Activated CD8-positive, alpha-beta T cell treated with anti-CD3 and anti-CD28 coated beads for 36 hours (primary cell): ENCODE results near the gene PDK1. TPM values are rescaled to one million over a fixed set of nuclear protein-coding genes. Genes with fewer than 3 reads are reported as not detected.
"Not testable (repeated sequence)": the region's sequence is repeated elsewhere in the genome, so short reads cannot be mapped to it uniquely, and the experiment has no call there.

Experiments used
- ATAC-seq: fragments of 200-7000 bp; cut with Tn5 transposase; one replicate; pipeline ENCODE4 v1.10.0; 2021; ENCODE audit warnings: mild to moderate bottlenecking, moderate library complexity
- CTCF ChIA-PET: fragments of 350-600 bp; sonication (Branson Sonifier 250); formaldehyde crosslinking; loops from one replicate; lab custom pipeline; 2021; ENCODE audit warnings: antibody characterized with exemption; lab: Charles Lee
- POLR2A ChIA-PET: fragments of 350-600 bp; sonication (Branson Sonifier 250); formaldehyde crosslinking; loops from one replicate; lab custom pipeline; 2021; ENCODE audit warnings: antibody characterized with exemption; lab: Charles Lee
- DNase-seq: peaks from one replicate; pipeline ENCODE4 v3.0.0-alpha.2; 2020
- H3K27ac Mint-ChIP-seq: one replicate; pipeline ENCODE4 v1.8.0; 2021; ENCODE audit warnings: mild to moderate bottlenecking, mixed read lengths
- H3K27me3 Mint-ChIP-seq: one replicate; pipeline ENCODE4 v1.8.0; 2021; ENCODE audit warnings: mixed read lengths
- H3K36me3 Mint-ChIP-seq: one replicate; pipeline ENCODE4 v1.8.0; 2021; ENCODE audit warnings: low read depth, mixed read lengths
- H3K4me1 Mint-ChIP-seq: one replicate; pipeline ENCODE4 v1.8.0; 2021; ENCODE audit warnings: low read depth, mixed read lengths
- H3K4me3 Mint-ChIP-seq: one replicate; pipeline ENCODE4 v1.8.0; 2021; ENCODE audit warnings: mild to moderate bottlenecking, moderate library complexity, mixed read lengths
- H3K9me3 Mint-ChIP-seq: one replicate; pipeline ENCODE4 v1.8.0; 2021; ENCODE audit warnings: mixed read lengths
- intact Hi-C: fragments of 100-400 bp; cut with micrococcal nuclease; formaldehyde crosslinking; loops from one replicate; pipeline ENCODE4 v1.10.0; 2022
- total RNA-seq, 2 experiments: library from RNA; stranded (reverse); gene quantifications; one replicate each; pipeline ENCODE4 v1.2.3, GENCODE V29; 2021
- TF ChIP-seq, protein P1 (sequence below): fragments of 200-600 bp; IDR thresholded peaks from one replicate; pipeline ENCODE4 v1.8.0; 2022; ENCODE audit warnings: antibody characterized with exemption, mild to moderate bottlenecking

PDK1 gene
- total RNA-seq, 2 experiments from 2014 or later, result 65.8 to 70.7 TPM

DNA sequence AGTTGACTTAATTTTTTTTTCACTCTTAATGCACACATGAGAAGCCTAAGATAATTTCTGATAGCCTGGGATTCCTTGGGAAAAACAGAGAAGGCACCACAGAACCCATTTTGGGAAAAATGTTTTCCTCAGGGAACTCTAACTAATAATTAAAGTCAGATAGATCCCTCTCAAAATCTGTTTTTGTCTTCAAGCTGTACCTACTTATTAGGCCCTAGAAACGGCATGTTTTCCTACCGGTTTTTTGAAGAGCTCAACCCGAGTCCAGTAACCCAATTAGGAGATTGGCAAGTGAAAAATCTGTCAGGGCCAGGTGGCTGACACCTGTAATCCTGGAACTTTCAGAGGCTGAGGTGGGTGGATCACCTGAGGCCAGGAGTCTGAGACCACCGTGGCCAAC, 16.1 kb upstream of the PDK1 start:
- DNase-seq, result no peak
- intact Hi-C loops, result no loop called here
- peaks cover 2% of the 10 kb centered on the region for H3K4me1 Mint-ChIP-seq
- TF ChIP-seq, protein P1, sequence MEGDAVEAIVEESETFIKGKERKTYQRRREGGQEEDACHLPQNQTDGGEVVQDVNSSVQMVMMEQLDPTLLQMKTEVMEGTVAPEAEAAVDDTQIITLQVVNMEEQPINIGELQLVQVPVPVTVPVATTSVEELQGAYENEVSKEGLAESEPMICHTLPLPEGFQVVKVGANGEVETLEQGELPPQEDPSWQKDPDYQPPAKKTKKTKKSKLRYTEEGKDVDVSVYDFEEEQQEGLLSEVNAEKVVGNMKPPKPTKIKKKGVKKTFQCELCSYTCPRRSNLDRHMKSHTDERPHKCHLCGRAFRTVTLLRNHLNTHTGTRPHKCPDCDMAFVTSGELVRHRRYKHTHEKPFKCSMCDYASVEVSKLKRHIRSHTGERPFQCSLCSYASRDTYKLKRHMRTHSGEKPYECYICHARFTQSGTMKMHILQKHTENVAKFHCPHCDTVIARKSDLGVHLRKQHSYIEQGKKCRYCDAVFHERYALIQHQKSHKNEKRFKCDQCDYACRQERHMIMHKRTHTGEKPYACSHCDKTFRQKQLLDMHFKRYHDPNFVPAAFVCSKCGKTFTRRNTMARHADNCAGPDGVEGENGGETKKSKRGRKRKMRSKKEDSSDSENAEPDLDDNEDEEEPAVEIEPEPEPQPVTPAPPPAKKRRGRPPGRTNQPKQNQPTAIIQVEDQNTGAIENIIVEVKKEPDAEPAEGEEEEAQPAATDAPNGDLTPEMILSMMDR, result no peak
- no peak for ATAC-seq
- ChIA-PET CTCF (interaction anchor here (0.9 kb wide), 1 partner anchor 392 kb away, joined by 3 read pairs; no protein-coding TSS in a partner anchor), POLR2A (interaction anchor here (1.0 to 1.6 kb wide), 3 partner anchors 13 to 122 kb away, joined by 3 to 5 read pairs (median 3); no protein-coding TSS in a partner anchor)
- peaks cover 43% of the 10 kb centered on the region for H3K36me3 Mint-ChIP-seq
- H3K27me3 Mint-ChIP-seq, result no peaks in the 10 kb centered on the region
- peaks cover 34% of the 10 kb centered on the region for H3K9me3 Mint-ChIP-seq
- H3K4me3 Mint-ChIP-seq, result no peak overlapping the region
- no peak overlapping the region for H3K27ac Mint-ChIP-seq

DNA sequence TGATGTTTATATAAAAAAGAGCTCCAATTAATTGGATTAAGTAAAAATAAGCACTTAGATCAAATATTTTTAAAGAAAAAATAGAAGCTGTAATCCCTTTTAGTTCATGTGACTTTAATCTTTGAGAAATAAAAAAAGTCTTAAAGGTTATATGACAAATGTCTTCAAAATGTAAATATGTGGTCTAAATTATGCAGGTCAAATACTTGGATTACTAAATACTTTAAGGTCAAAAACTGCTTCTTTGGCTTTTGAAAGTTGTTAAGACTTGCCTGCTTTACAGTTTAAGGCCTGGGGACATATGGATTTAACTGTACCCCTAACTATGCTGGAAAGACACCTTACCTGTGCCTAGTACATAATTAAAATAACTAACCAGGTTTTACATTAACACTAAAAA, 15.5 kb upstream of the PDK1 start:
- ChIA-PET CTCF (no interaction called here), POLR2A (interaction anchor here (1.2 to 1.6 kb wide), 2 partner anchors 12 to 14 kb away, joined by 3 to 5 read pairs; no protein-coding TSS in a partner anchor)
- H3K4me3 Mint-ChIP-seq, result no peak overlapping the region
- intact Hi-C loops, result no loop called here
- H3K4me1 Mint-ChIP-seq, result no peaks in the 10 kb centered on the region
- no peak overlapping the region for H3K27ac Mint-ChIP-seq
- H3K9me3 Mint-ChIP-seq, result peaks cover 30% of the 10 kb centered on the region
- TF ChIP-seq, protein P1, result no peak
- no peaks in the 10 kb centered on the region for H3K27me3 Mint-ChIP-seq
- DNase-seq, result no peak
- H3K36me3 Mint-ChIP-seq, result peaks cover 39% of the 10 kb centered on the region
- no peak for ATAC-seq

DNA sequence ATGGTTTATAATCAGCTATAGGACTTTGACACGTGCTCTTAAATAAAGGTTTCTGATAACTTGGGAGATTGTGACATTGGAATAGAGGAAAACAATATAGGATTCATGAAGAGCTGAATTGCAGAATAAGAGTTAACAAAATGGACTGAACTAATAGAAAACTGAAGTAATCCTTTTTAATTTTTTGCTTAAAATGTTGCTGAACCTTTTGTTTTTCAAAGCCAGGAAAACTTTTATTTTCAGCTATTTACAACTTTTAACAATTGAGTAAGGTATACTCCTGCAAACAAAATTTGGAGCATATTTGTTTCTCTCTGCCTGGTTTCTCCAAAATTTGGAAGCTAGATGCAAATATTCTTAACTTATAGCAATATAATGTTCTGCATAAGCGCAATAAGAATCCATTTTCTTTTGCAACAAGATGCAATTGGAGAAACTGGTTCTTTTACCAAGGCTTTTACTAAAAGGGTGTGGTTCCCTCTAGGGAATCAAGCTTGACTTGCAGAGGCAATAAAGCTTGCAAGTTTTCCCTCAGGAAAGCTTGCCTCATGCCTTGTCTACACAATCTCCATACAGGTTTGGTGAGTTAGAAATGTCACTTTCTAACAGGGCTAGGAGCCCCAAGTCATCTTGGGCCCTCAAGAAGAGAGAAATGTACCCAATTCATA, 10.3 kb upstream of the PDK1 start:
- H3K9me3 Mint-ChIP-seq, result peaks cover 31% of the 10 kb centered on the region
- ChIA-PET POLR2A (interaction anchor here (0.6 to 1.2 kb wide), 2 partner anchors 33 to 438 kb away, joined by 3 to 4 read pairs; no protein-coding TSS in a partner anchor), CTCF (interaction anchor here (0.8 kb wide), 1 partner anchor 9 kb away, joined by 3 read pairs; no protein-coding TSS in a partner anchor)
- DNase-seq, result no peak
- peaks cover 13% of the 10 kb centered on the region for H3K4me1 Mint-ChIP-seq
- no peak overlapping the region for H3K27ac Mint-ChIP-seq
- H3K27me3 Mint-ChIP-seq, result no peaks in the 10 kb centered on the region
- H3K4me3 Mint-ChIP-seq, result no peak overlapping the region
- TF ChIP-seq, protein P1, result no peak
- ATAC-seq, result no peak
- intact Hi-C loops, result no loop called here
- peaks cover 53% of the 10 kb centered on the region for H3K36me3 Mint-ChIP-seq

DNA sequence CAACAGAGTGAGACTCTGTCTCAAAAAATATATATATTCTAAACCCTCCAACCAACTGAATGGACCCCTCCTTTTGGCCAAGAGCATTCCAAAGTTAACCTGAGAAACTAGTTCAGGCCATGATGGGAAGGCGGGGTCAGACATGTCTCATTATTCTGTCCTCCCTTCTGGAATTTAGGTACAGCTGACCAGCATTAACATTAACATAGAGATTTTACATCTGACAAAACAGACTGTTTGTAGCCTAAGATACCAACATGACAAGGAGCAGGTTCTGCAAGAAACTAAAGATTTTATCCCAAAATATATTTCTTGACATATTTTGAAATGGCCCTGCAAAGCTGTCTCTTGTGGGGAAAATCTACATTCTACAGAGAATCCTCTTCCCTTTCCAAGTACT, 6.8 kb upstream of the PDK1 start:
- DNase-seq, result no peak
- peaks cover 34% of the 10 kb centered on the region for H3K4me1 Mint-ChIP-seq
- H3K9me3 Mint-ChIP-seq, result peaks cover 14% of the 10 kb centered on the region
- no peak overlapping the region for H3K4me3 Mint-ChIP-seq
- intact Hi-C loops, result no loop called here
- peaks cover 3% of the 10 kb centered on the region for H3K27me3 Mint-ChIP-seq
- CTCF ChIA-PET, result no interaction called here
- POLR2A ChIA-PET, result no interaction called here
- ATAC-seq, result no peak
- TF ChIP-seq, protein P1, result no peak
- H3K27ac Mint-ChIP-seq, result no peak overlapping the region
- H3K36me3 Mint-ChIP-seq, result peaks cover 60% of the 10 kb centered on the region

DNA sequence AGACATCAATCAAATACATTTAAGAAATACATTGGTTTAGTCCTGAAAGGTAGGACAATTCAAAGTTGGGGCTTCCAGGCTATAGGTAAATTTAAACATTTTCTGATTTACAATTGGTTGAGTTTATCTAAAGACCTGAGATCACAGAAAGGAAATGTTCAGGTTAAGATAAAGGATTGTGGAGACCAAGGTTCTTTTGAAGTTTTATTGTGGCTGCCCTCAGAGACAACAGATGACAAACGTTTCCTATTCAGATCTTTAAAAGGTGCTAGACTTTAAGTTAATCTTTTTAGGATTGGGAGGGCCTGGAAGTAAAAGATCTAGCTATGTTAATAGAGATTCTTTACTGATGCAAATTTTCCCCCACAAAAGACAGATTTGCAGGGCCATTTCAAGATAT, 6.1 kb upstream of the PDK1 start:
- H3K27me3 Mint-ChIP-seq, H3K9me3 Mint-ChIP-seq, POLR2A ChIA-PET, CTCF ChIA-PET, H3K27ac Mint-ChIP-seq, DNase-seq, intact Hi-C loops, H3K4me3 Mint-ChIP-seq, ATAC-seq: not testable (repeated sequence)
- peaks cover 40% of the 10 kb centered on the region for H3K4me1 Mint-ChIP-seq
- H3K36me3 Mint-ChIP-seq, result peaks cover 60% of the 10 kb centered on the region
